Left kidney (tissue), 2 donors: ENCODE results near the gene PTGDR. TPM values are rescaled to one million over a fixed set of nuclear protein-coding genes. Genes with fewer than 3 reads are reported as not detected.

Experiments
- DNase-seq: peaks from one replicate; pipeline ENCODE4 v3.0.0-alpha.2; 2013
- polyA plus RNA-seq: library from polyadenylated mRNA; unstranded; fragments of 120-200 nt; gene quantifications from one replicate; pipeline ENCODE4 v1.2.1, GENCODE V29; 2013; ENCODE audit not compliant: insufficient read length

PTGDR gene
- polyA plus RNA-seq, 1 donor, result 0.76 TPM

GRCh38 chr14:52310541-52310940 is 43.0 kb downstream of the PTGDR start:
- no peak for DNase-seq

GRCh38 chr14:52312931-52313355 is 45.4 kb downstream of the PTGDR start:
- peak; percentile 30 for DNase-seq

- DNase-seq, result no peak
These were observed 46.0 kb downstream of the PTGDR start for GRCh38 chr14:52313462-52313861.

- DNase-seq, result peak; percentile 84
These were observed 46.6 kb downstream of the PTGDR start, which contains the start of gene PTGER2 for GRCh38 chr14:52313903-52314594. TSS of gene PTGER2 (plus strand) at chr14:52314312. CDS start at chr14:52314549, 237 bp downstream.

GRCh38 chr14:52314595-52315354 is 47.3 kb downstream of the PTGDR start:
- DNase-seq, result no peak

- peak; percentile 30 for DNase-seq
These were observed 47.8 kb downstream of the PTGDR start for GRCh38 chr14:52315355-52315718.

- DNase-seq, result no peak
These were observed 50.6 kb downstream of the PTGDR start for GRCh38 chr14:52318062-52318461.

GRCh38 chr14:52318826-52319645 is 51.5 kb downstream of the PTGDR start:
- no peak for DNase-seq

GRCh38 chr14:52319919-52320318 is 52.4 kb downstream of the PTGDR start:
- DNase-seq, result no peak

- DNase-seq, result no peak
These were observed 57.6 kb downstream of the PTGDR start for GRCh38 chr14:52325126-52325525.

GRCh38 chr14:52325630-52326029 is 58.1 kb downstream of the PTGDR start:
- DNase-seq, result no peak

Other genes starting within 250 kb of the PTGDR start
- gene NID2, start 198.6 kb upstream of the PTGDR start, polyA plus RNA-seq, result 109 TPM
- gene PTGER2, start 46.6 kb downstream of the PTGDR start, polyA plus RNA-seq, result 5.4 TPM